GM18517 (cell line): ENCODE data around the gene TEX30.

Source experiments
- ATAC-seq: cut with Tn5 transposase; IDR thresholded peaks from one replicate; pipeline ENCODE4 v1.9.1; 2021; ENCODE audit warnings: mild to moderate bottlenecking, moderate library complexity; ENCODE audit not compliant: unreplicated experiment

TEX30 gene

DNA sequence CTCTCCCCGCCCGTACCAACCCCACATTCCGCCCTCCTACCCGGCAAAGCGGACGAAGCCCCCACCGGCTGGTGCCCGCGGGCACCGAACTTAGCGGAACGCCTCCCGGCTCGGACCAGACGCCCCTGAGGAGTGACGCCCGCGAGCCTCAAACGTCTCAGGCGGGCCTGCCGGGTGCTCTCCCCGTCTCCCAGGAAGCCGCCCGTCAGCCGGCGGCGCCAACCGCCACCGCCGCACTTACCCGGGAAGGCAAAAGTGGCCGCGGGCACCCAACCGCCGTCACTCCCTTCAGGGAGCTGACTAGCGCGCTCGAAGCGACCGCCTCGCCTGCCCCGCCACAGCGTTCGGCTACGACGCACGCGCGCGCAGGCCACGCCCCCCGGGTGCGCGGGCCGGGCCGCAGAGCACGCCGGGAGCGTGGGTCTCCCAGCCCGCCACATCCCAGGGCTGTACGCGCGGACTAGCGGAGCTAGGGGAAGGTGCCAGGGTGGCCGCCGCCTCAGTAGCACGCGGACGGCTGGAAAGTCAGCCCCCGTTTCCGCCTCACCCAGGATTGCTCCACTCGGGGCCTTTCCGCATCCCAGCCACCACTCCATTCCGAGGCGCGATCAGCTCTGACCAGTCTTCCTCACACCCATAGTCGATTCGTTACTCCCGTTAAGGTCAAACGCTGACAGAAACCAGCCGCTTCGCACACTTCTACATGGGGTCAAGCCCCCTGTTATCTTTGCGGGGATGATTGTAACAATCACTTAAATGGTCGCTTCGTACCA, at the start of gene TEX30:
TSS of gene TEX30 (minus strand) at position 346 of the 773 bp plus-strand sequence. CDS start 3,760 bp downstream, outside the sequence.
- peak; percentile 88 for ATAC-seq

- ATAC-seq = no peak
Measured at GRCh38 chr13:102817907-102818306, 44.3 kb upstream of the TEX30 start.

GRCh38 chr13:102817241-102817640, 43.7 kb upstream of the TEX30 start:
- no peak for ATAC-seq

DNA sequence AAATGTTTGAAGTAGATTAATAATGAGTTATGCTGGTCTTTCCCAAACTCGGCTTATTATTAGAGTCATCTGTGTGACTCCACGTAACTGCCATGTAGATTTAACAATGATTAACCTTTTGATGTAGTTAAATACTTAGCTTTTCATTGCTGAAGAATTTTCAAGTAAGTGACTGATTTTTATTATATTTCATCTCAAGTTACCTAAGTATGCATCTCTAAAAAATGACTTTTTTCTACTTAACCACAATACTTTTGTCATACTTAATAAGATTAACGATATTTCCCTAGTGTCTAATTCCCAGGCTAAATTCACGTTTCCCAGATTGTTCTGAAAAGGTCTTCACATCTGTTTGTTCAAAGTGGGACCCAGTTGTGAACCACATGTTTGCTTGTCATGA, 43.1 kb upstream of the TEX30 start:
- no peak for ATAC-seq

DNA sequence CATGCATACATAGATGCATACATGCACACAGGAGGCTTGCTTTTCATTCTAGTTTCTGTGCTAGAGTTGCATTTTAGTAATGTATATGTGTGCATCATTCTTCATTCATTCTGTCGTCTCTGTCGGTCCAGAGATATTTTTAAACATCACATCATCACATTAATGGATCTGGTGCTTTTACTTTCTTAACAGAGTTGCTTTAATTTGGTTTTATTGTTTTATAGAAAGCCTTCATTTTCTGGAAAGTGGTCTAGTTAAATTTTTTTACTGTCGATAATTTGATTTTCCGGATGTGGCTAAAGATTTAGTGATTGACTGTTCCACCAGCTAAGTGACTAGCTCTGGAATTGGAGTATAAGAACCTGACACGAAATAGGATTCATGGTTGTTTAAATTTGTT, 42.2 kb upstream of the TEX30 start:
- no peak for ATAC-seq

DNA sequence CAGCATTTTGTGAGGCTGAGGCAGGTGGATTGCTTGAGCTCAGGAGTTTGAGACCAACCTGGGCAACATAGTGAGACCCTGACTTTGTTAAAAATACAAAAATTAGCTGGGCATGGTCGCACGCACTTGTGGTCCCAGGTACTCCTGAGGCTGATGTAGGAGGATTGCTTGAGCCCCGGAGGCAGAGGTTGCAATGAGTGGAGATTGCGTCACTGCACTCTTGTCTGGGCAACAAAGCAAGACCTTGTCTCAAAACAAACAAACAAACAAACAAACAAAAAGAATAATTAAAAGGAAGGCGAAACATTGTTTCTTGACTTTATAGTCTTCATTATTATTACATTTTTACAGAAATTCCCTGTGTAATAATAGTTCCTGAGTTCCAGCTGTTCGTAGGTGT, 41.2 kb upstream of the TEX30 start:
- no peak for ATAC-seq

- no peak for ATAC-seq
Measured at GRCh38 chr13:102814025-102814607, 40.5 kb upstream of the TEX30 start.

GRCh38 chr13:102812611-102813287, 39.2 kb upstream of the TEX30 start:
- ATAC-seq = no peak

DNA sequence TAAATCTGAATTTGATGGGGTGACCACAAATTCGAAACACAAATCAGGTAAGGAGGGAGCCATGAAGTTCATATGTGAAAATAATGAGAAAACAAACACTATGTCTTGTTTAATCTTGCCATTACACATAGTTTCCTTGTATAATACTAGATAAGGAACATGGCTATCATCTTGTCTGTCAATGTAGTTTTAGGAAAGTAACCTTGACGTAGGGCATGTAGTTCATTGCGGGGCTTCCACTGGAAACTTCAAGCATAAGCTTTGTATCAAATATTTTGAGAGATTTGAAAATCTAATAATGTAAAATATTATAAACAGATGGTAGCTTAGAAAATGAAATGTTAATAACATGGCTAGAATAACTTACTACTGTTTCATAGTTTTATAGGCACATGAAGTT, 34.1 kb upstream of the TEX30 start:
- no peak for ATAC-seq

- no peak for ATAC-seq
Measured at GRCh38 chr13:102805680-102806079, 32.1 kb upstream of the TEX30 start.

DNA sequence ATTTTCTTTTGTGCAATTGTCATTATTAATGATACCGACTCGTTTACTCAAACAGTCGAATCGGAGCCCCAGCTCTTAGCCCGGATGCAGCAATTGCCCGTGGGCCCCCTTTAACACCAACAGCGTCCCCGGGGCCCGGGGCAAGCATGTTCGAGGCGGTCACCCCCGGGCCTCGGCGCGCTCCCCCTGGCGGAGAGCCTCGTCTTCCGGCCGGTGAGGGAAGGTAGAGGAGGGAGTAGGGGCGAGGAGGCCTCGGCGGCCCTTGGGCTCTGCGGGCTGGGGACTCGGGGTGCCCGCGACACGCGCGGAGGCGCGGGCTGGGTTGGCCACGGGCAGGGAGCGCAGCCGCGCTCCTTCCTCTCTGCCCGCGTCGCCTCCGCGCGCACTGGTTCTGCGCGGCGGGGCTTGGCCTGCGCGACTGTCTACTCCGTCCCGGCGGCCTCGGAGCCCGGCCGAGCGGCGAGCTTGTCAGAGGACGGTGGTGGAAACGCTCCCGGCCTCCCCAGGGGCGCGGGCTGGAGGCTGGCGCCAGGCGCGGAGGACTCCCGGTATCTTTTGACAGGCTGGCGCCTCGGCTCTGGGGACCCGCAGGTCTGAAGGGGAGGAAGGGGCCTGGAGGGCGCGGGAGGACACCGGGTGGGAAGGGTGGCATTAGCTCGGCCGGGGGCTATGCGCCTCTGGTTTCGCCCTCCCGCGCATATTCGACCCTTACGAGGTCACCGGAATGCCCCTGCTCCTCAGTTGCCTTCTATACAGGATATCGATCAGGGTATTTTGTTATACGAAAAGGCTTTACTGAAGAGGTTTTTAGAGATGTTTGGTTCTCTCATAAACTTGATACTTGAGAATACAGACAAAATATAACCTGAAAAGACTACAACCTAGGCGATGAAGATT, 26.8 kb upstream of the TEX30 start:
- peak; percentile 78 for ATAC-seq

DNA sequence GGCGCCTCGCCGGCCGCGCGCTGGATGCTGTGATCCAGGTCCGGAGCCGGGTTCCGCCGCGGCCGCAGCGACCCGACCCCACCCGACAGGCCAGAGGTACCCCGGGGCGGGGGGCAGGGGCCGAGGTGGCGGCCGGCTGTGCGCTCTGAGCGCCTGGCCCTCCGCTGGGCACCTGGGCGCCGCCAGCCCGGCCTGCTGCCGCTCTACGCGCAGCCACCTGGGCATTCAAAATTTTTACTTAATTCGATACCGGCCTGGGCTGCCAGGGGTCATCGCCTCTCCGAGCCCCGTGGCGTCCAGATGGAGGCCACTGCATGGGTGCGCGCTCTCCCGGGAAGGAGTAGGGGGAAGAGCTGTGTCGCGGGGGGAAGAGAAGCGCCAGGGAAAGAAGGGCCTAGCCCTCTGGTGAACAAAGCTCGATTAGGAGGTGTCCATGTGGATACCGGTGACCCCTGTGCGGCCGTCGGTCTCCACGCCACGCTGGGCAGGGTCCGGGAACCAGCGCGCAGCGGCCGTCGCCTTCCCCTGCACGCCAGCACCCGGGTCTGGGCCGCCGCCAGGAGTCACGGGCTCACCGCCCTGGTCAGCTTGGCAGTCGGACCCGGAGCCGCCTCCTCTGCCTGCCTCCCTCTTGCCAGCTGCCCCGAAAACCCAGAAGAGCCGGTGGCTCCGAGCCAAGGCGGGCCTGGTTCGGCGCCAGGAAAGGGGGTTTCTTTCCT, 26.0 kb upstream of the TEX30 start:
- peak; percentile 2 for ATAC-seq

GRCh38 chr13:102798581-102799425, 25.2 kb upstream of the TEX30 start, which contains the start of the genes BIVM and POGLUT2:
Gene BIVM (plus strand): TSS chr13:102799119. CDS start chr13:102807268, 8,149 bp downstream.
Gene POGLUT2 (minus strand): TSS chr13:102798976. CDS start chr13:102798670, 306 bp downstream.
- ATAC-seq = peak; percentile 80

- ATAC-seq = no peak
Measured at GRCh38 chr13:102793611-102794355, 20.2 kb upstream of the TEX30 start.

- no peak for ATAC-seq
Measured at GRCh38 chr13:102792396-102792795, 18.8 kb upstream of the TEX30 start.

GRCh38 chr13:102788683-102789082, 15.1 kb upstream of the TEX30 start:
- ATAC-seq = no peak

DNA sequence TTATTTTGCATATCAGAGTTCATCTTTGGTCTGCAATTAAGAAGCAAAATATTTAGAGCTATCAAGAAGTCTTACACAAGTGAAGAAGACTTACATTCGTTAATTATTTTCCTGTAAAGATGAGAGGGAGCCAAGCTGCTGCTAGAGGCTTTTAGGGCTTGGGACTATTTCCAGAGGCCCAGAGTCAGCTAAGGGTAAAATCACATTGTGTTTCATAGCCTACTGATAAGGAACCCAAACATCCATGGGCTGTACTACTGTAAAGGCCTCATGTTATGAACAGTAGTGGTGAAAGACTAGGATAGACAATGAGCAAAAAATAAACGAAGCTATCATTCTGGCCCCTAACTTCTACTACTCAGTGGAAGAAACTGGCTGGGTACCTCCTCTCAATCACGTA, 10.9 kb upstream of the TEX30 start:
- no peak for ATAC-seq

GRCh38 chr13:102781591-102781990, 8.0 kb upstream of the TEX30 start:
- no peak for ATAC-seq
